Measurements from ENCODE around the gene HSF5. TPM values are rescaled to one million over a fixed set of nuclear protein-coding genes. Genes with fewer than 3 reads are reported as not detected.

Gene HSF5
- total and polyA plus RNA-seq, 2 of the 4 experiments (the other 2 are of a cell fraction) = not detected

- in situ Hi-C loops (cut with MboI; ENCODE audit: low sequenced_read_pairs) = no loop called here
- POLR2A ChIA-PET (ENCODE audit: unreplicated experiment) = no interaction called here
Measured at GRCh38 chr17:58411408-58411894, 76.8 kb downstream of the HSF5 start.

More at GRCh38 chr17:58411408-58411894, 76.8 kb downstream of the HSF5 start:
- CTCF ChIA-PET = no interaction called here
- Histone ChIP-seq H2BK15ac (ENCODE audit: low read depth, low read length) (no peak overlapping the region), H3K4me2 (ENCODE audit: low read depth, low read length) (no peak overlapping the region), H3K9me1 (ENCODE audit: insufficient read depth, low read length) (no peaks in the 10 kb centered on the region), H2AK5ac (ENCODE audit: low read depth, low read length) (no peak overlapping the region), H3K4me3 (ENCODE audit: insufficient read depth, low read depth, low read length) (no peak overlapping the region), H3K23ac (ENCODE audit: low read depth, low read length) (no peak overlapping the region), H3K27ac (ENCODE audit: insufficient read depth, low read length) (no peak overlapping the region), H4K8ac (ENCODE audit: low read depth in 2 of 2, low read length in 2 of 2) (no peak overlapping the region), H2BK20ac (ENCODE audit: low read depth, low read length) (no peak overlapping the region), H2BK5ac (ENCODE audit: low read depth, low read length, poor library complexity, severe bottlenecking) (no peak overlapping the region), H2AFZ (replicated peaks; ENCODE audit: low read length, poor library complexity) (no peak overlapping the region), H3K36me3 (ENCODE audit: control insufficient read depth, insufficient read depth, low read length) (no peaks in the 10 kb centered on the region), H4K91ac (ENCODE audit: insufficient read depth, low read depth, low read length) (no peak overlapping the region), H2AK9ac (replicated peaks; ENCODE audit: low read depth, low read length, poor library complexity) (no peak overlapping the region), H2BK120ac (ENCODE audit: low read depth, low read length) (no peak overlapping the region), H3K4me1 (ENCODE audit: control insufficient read depth, insufficient read depth, low read length) (no peaks in the 10 kb centered on the region), H3K79me1 (ENCODE audit: low read depth in 1 of 2, low read length in 2 of 2) (no peaks in the 10 kb centered on the region), H4K20me1 (ENCODE audit: insufficient read depth, low read length) (no peaks in the 10 kb centered on the region), H4K5ac (ENCODE audit: low read depth, low read length) (no peak overlapping the region), H3K9ac (ENCODE audit: low read depth, low read length) (no peak overlapping the region), H3K4ac (ENCODE audit: low read depth, low read length) (no peak overlapping the region), H3K27me3 (ENCODE audit: control insufficient read depth, insufficient read depth, low read length) (peaks cover 14% of the 10 kb centered on the region), H3K9me3 (ENCODE audit: control insufficient read depth, insufficient read depth, low read length) (no peaks in the 10 kb centered on the region), H3K14ac (replicated peaks; ENCODE audit: low read depth, low read length) (no peak overlapping the region), H3K56ac (ENCODE audit: extremely low read depth, insufficient read depth, low read length) (no peak overlapping the region), H3K18ac (ENCODE audit: low read depth, low read length) (no peak overlapping the region)
- WGBS, 2 experiments (ENCODE audit: extremely low coverage in 2 of 2, insufficient read length in 1 of 2) = no CpG with 5 or more reads among the region's 1 CpG
- no TSS peak for BruUV-seq (replicated peaks)
- dilution Hi-C loops (cut with HindIII; ENCODE audit: low sequenced_read_pairs, unreplicated experiment) = no loop called here
- no peak for ATAC-seq (ENCODE audit: low read depth)
- intact Hi-C loops (cut with micrococcal nuclease) = no loop called here
- TF ChIP-seq POLR2A (IDR thresholded peaks at IDR 0.05; ENCODE audit: low read depth, low read length) = no peak
- TF ChIP-seq RCOR1 (IDR thresholded peaks at IDR 0.05; ENCODE audit: insufficient replicate concordance, low read length) = no peak
- TF ChIP-seq MAFK (IDR thresholded peaks at IDR 0.05; ENCODE audit: low read depth, low read length) = no peak
- TF ChIP-seq CEBPB (IDR thresholded peaks at IDR 0.05; ENCODE audit: low read depth, low read length) = no peak
- DNase-seq = no peak

Measured in IMR-90 (cell line).